HG03095 (cell line): Measurements from ENCODE around the gene ZNF384.

Experiments used
- ATAC-seq: cut with Tn5 transposase; IDR thresholded peaks from one replicate; pipeline ENCODE4 v1.9.1; 2021; ENCODE audit warnings: moderate library complexity; ENCODE audit not compliant: unreplicated experiment

Gene ZNF384

DNA sequence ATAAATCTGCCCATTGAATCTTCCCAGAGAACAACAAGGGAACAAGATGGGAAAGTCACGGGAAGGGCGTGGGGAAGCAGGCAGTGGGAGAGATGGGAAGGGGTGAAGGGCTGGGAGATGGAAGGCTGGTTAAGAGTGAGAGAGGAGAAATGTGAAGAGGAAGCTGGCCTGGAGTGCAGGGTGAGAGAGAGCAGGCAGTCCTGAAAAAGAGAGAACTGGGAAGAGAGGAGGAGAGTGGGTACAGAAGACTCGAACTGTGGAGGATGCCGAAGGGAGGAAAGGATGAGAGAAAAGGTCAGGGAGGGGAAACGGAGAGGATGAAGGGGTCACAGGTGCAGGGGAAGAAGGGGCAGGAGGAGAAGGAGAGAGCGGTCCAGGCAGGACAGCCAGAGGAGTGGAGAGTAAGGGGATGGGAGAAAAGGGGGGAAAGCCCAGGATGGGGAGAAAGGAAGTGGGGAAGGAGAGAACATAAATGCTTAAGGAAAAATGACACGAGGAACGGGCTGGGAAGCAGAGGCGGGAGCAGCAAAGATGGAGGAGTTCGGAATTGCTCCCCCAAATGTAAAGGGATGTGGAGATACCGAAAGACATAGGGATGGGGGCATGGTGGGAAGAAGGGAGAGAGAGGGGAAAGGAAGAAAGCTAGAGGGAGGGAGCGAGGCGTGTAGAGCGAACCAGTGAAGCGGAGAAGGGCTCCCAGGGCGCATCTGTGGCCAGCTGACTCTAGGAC, 10.2 kb upstream of the ZNF384 start:
- no peak for ATAC-seq

DNA sequence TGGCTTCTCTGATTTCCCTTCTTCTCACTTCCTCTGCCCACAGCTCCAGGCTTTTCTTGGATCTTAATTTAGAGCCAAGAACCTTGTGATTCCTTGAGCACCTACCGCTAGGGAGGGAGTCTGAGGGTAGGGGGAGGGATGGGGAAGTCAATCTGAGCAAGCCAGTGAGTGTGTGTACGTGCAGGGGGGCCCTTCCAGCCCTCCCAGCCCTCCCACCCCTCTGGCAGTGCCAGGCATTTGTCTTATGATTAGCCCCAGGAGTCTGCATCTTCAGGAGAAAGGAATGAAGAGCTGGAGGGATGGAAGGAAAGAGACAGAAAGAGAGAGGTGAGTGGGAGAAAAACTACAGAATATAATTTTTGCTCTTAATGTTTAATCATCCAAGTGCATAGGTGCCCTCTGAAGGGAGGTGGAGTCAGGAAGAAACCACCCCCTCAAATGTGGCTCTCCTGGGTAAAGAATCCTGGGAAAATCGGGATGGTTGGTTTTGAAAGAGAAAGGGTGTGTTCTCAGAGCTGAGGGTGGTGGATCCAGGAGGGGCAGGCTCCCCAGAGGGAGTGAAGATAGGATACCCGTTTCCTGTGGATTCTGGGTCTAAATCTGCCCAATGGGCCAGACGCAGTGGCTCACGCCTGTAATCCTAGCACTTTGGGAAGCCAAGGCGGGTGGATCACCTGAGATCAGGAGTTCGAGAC, 9.3 kb upstream of the ZNF384 start:
- no peak for ATAC-seq

DNA sequence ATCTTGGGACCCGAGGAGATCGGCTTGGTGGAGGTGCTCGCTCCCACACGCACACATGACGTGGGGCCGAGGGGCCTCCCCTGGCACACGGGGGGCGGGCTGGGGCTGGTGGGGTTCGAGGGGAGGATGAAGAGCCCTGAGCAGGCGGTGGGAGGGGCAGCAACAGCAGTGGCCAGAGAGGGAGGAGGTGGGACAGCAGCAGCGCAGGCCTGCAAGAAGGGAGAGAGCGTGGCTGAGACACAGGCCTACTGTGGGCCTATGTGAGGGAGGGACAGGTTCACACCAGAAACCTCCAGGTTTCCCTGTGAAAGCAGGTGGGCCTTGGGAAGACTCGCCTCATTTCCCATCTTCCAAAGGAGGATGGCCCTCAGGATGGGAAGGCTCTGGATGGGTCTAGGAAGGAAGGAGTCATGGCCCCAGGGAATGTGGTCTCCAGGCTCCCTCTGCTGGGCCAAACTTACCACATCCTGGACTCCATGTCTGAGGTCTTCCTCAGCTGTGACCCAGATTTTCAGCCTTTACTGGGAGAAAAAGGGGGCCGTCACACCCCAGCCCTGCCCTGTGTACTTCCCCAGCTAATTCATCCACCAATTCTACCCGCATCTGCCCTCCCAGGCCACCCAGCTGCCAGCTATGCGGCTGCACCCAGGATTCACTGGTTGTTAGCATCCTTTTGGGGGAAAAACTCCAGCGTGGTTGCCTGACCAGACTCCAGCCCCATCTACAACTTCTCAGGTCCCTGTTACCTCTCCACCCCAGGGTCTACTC, 8.6 kb upstream of the ZNF384 start:
- ATAC-seq = no peak

- no peak for ATAC-seq
Observed at GRCh38 chr12:6696690-6697583, 7.8 kb upstream of the ZNF384 start.

GRCh38 chr12:6695313-6696045, 6.3 kb upstream of the ZNF384 start:
- no peak for ATAC-seq

- no peak for ATAC-seq
Observed at GRCh38 chr12:6694701-6695100, 5.5 kb upstream of the ZNF384 start.

DNA sequence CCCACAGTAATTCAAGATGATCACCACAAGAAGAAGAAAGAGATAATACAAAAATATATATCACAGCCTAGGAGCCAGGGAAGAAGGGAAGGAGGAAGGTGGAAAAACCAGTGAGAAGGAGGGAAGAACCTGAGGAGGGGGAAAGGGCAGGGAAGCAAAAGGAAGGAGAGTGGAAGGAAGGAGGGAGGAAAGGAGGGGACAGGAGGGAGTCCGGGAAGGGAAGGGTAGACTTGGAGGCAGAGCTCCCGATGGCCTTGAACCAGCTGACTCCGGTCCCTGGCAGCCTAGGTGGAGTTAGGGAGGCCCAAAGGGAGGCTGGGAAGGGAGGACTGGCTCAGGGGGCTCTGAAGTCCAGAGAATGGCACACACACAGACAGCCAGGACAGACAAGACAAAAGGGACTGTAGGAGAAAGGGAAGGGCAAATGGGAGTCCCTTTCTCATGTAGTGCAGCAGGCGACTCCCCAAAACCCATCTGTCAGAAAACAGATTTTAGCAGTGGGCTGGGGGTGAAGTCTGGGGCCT, 4.7 kb upstream of the ZNF384 start:
- no peak for ATAC-seq

GRCh38 chr12:6692888-6693287, 3.7 kb upstream of the ZNF384 start:
- no peak for ATAC-seq

DNA sequence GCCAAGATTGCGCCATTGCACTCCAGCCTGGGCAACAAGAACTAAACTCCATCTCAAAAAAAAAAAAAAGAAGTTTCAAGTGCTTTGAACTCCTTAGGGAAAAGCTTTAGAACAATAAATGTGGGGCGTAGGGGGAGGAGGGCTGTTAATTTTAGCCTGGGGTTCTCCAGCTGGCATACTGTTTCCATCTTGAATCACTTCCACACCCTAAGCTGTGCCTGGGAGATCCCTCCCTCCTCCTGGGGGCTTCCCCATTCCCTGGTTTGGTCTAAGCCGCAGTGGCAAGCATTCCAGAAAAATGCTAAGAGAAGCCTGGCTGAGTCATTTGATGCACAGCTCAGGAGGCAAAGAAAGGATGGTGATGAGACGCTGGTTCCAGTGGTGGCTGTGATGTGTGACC, 2.3 kb upstream of the ZNF384 start:
- no peak for ATAC-seq

DNA sequence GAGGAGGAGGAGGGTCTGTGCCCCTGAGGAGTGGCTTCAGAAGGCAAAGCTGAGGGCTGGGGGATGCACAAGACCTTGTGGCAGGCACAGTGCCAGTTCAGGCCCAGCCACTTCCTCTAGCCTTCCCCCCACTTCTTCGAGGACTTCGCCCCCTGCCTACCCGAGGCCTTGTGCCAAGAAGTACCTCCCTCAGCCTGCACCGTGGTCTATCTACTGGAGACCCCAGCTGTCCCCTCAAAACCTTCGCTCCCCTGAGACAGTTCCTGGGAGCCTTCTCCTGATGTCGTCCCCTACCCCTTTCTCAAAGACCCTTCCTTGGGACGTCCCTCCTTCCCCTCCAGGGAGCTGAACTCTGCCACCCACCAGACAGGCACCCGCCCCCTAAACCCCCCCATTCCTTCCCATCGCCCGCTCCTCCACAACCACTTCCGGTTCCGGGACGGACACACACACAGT, 604 bp downstream of the ZNF384 start:
- no peak for ATAC-seq

GRCh38 chr12:6685814-6686213, 3.4 kb downstream of the ZNF384 start:
- no peak for ATAC-seq

- ATAC-seq = no peak
Observed at GRCh38 chr12:6684609-6685008, 4.6 kb downstream of the ZNF384 start.

- ATAC-seq = no peak
Observed at GRCh38 chr12:6676962-6677361, 12.2 kb downstream of the ZNF384 start.

DNA sequence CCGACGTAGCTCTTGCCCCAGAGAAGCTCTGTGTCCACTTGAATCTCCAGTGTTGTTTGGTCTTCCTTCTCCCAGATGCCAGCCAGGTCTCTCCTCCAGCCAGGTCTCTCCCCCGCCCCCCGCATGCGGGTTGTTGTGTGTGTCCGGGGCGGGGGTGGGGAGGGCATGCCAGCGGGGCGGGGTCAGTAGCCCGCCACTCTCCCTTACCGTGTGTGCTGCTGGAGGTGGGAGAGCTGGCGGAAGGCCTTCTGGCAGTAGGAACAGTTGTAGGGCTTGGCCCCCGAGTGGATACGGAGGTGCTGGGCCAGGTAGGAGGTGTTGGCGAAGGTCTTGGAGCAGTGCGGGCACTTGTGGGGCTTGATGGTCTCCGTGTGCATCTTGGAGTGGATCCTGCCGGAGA, 17.0 kb downstream of the ZNF384 start:
- no peak for ATAC-seq

DNA sequence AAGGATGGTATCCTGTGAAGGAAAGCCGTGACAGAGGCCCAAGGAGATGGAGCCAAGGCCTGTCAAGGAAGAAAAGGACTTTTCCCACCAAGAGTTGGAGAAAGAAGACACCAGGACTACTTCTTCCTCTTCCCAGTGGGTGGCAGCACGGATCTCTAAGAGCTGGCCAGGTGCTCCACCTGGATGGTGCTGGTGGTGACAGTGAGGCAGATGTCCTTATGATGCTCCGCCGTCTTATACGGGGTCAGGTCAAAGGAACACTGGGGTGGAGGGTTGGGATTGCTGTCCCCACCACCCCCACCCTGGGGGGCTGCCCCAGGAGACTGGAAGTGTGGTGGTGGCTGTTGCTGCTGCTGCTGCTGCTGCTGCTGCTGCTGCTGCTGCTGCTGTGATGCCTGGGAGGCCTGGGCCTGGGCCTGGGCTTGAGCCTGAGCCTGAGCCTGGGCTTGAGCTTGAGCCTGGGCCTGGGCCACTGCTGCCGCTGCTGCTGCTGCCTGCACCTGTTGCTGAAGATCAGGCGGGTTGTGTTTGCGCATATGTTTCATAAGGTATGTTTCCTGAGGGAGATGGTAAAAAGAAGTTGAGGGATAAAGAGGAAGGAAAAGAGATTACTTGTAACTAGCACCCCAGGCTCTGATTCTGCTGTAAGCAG, 21.5 kb downstream of the ZNF384 start:
- ATAC-seq = no peak

- no peak for ATAC-seq
Observed at GRCh38 chr12:6666211-6666610, 23.0 kb downstream of the ZNF384 start.

DNA sequence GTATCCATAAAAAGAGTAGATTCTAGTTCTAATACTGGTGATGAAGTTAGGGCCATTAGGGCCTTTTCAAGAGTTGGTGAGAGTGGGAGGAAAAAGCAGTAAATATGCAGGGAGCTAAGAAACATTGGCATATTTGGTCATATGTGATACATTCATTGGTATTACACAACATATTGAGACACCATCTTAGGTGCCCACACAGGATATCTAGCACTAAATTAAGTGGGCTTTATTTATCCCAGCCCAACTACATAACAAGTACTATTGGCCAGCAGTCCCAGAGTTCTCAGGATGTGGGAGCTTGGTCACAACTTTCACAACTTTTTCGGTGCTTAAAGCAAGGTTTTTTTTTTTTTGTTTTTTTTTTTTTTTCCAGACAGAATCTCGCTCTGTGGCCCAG, 24.3 kb downstream of the ZNF384 start:
- no peak for ATAC-seq

- peak; percentile 95 for ATAC-seq
Observed at GRCh38 chr12:6662906-6663742, 26.1 kb downstream of the ZNF384 start, which contains the start of gene ING4. Gene ING4, minus strand, starts transcription at chr12:6663119. Its CDS starts 18 bp downstream, at chr12:6663101.

DNA sequence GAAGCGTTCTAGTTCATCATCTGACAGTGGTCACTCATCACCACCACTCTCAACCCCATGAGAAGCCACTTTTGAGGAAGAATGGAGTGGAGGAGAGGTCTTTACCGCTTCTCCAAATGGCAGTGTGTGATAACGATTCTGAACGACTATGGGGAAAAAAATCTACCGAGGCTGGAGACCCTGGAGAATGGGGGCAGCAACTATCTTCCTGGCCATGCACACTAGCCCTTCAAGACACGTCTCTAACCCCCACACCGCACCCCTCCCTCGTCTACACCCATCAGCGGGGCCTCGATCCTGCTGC, 26.6 kb downstream of the ZNF384 start:
- no peak for ATAC-seq
